Activated naive CD8-positive, alpha-beta T cell treated with anti-CD3 and anti-CD28 coated beads, Interleukin-2, amount 50 U/mL, for 16 hours (primary cell): ENCODE measurements around the gene EVA1B.

ENCODE experiments used
- DNase-seq: peaks from one replicate; pipeline ENCODE4 v3.0.0-alpha.2; 2020; ENCODE audit warnings: low read depth, low spot score

EVA1B gene

GRCh38 chr1:36279789-36280296, 43.6 kb downstream of the EVA1B start:
- no peak for DNase-seq

GRCh38 chr1:36279110-36279788, 44.2 kb downstream of the EVA1B start:
- no peak for DNase-seq

- DNase-seq: no peak
These were observed 46.8 kb downstream of the EVA1B start for GRCh38 chr1:36276688-36277087.

GRCh38 chr1:36274201-36274600, 49.2 kb downstream of the EVA1B start:
- DNase-seq: no peak

GRCh38 chr1:36273024-36273423, 50.4 kb downstream of the EVA1B start:
- no peak for DNase-seq
